Adipose tissue (tissue), 3 donors: ENCODE results near the gene PLXNA4. TPM values are rescaled to one million over a fixed set of nuclear protein-coding genes. Genes with fewer than 3 reads are reported as not detected.

Experiments used
- H3K27ac ChIP-seq: one replicate; pipeline ENCODE4 v1.5.1; 2013; ENCODE audit warnings: low read depth, low read length
- WGBS, 3 donors: extraction: QIAGEN DNeasy Blood & Tissue Kit; methylation state at CpG; one replicate each; pipeline ENCODE4 v1.1.7; 2013; 5-methylcytosine and 5-hydroxymethylcytosine counted together
- polyA plus RNA-seq, 3 donors: library from polyadenylated mRNA; stranded (reverse); fragments of 200-250 nt; gene quantifications; one replicate each; pipeline ENCODE4 v1.2.3, GENCODE V29; 2013
- donor health status: healthy with polysubstance abuse.
- donor health status: Bipolar disorder and iron deficiency.
- donor health status: healthy.

The PLXNA4 gene
- polyA plus RNA-seq, 3 donors: 1.6 to 38.3 (median 11.6) TPM

- no peak overlapping the region for H3K27ac ChIP-seq
- WGBS, 3 donors: 66 to 71% (median 69%) methylated on average over 18 of the region's 18 CpGs
These were observed 141.0 kb downstream of the PLXNA4 start for GRCh38 chr7:132435016-132435990.

- WGBS, 3 donors: 86 to 94% (median 93%) methylated on average over 7 of the region's 7 CpGs
- H3K27ac ChIP-seq: no peak overlapping the region
These were observed 142.2 kb downstream of the PLXNA4 start for GRCh38 chr7:132434041-132434440.

DNA sequence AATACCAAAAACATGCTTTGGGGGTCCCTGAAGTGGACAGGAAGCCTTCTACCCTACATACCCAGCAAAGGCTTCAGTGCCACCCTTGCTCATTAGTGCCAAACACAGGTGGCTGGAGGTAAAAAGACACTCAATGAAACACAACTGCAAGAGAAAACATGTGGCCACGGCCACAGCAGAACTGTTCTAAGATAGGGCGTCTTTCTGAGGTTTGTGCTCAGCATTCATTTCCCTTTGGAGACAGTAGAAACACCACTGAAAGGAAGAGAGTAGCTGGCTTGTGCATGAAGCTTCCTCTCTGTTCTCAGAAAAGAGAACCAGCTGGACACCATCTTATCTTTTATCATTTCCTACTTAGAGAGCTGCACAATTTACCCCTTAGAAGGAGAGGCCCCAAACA is 143.0 kb downstream of the PLXNA4 start:
- WGBS, 3 donors: 41 to 66% (median 45%) methylated on average over 2 of the region's 2 CpGs
- no peak overlapping the region for H3K27ac ChIP-seq

DNA sequence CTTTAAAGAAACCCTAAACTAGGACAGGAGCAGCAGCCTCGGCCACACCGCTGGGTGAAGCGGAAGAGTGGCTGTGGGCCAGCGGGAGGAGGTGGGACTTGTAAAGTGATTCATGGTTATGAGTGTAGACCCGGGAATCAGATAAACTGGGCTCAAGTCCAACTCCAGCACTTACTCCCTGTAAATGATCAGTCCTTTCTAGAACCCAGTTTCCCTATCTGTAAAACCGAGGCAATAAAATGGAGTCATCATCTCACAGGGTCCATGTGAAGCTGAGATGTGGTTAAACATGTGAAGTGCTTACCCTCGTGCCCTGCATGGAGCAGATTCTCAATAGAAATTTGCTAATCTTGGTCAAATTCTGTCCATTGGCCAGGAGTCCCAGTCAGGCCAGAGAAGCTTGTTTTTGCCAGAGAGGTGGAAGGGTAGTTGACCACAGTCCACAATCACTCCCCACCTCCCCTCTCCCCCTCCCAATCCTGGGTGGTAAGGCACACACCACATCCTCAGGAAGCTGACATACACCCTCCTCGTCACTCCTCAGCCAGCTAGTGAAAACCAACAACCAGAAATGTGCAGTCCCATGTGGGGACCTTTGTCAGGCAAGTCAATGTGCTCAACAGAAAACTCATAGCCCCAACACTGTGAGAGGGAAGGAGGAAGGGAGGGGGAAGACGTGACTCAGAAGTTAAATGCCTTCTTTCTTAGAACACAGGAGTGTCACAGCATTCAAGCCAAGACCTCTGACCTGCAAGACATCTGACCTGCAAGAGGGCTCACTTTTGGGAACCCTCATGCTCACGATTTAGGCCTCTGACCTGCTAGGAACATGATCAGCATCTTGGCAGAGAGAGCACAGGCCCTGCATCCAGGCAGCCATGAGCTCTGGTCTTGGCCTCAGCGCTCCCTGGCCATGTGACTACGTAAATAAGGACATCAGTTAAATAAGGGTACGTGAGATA is 145.1 kb downstream of the PLXNA4 start:
- 60 to 68% (median 60%) methylated on average over 13 of the region's 13 CpGs for WGBS, 3 donors
- no peak overlapping the region for H3K27ac ChIP-seq

GRCh38 chr7:132430041-132430855 is 146.0 kb downstream of the PLXNA4 start:
- no peak overlapping the region for H3K27ac ChIP-seq
- 84 to 87% (median 86%) methylated on average over 4 of the region's 4 CpGs for WGBS, 3 donors

DNA sequence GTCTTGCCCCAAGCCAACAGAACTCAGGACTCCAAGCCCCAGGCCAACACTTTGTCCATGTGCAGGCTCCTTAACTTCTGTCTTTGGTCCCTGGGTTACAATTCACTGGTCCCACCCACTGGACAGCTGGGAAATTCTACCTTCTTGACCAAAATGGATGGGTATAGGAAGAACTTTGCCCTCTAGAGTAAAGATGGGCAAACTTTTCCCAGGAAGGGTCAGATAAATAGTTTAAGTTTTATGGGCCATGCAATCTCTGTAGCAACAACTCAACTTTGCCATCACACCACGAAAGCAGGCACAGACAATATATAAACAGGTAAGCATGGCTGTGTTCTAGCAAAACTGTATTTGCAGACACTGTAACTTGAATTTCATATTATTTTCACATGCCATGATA is 147.1 kb downstream of the PLXNA4 start:
- WGBS, 3 donors: 76 to 95% (median 92%) methylated on average over 1 of the region's 1 CpG
- no peak overlapping the region for H3K27ac ChIP-seq

- 51 to 52% (median 52%) methylated on average over 12 of the region's 12 CpGs for WGBS, 3 donors
- H3K27ac ChIP-seq: no peak overlapping the region
These were observed 147.9 kb downstream of the PLXNA4 start for GRCh38 chr7:132428247-132428919.

GRCh38 chr7:132425942-132426341 is 150.3 kb downstream of the PLXNA4 start:
- 78 to 92% (median 89%) methylated on average over 4 of the region's 4 CpGs for WGBS, 3 donors

DNA sequence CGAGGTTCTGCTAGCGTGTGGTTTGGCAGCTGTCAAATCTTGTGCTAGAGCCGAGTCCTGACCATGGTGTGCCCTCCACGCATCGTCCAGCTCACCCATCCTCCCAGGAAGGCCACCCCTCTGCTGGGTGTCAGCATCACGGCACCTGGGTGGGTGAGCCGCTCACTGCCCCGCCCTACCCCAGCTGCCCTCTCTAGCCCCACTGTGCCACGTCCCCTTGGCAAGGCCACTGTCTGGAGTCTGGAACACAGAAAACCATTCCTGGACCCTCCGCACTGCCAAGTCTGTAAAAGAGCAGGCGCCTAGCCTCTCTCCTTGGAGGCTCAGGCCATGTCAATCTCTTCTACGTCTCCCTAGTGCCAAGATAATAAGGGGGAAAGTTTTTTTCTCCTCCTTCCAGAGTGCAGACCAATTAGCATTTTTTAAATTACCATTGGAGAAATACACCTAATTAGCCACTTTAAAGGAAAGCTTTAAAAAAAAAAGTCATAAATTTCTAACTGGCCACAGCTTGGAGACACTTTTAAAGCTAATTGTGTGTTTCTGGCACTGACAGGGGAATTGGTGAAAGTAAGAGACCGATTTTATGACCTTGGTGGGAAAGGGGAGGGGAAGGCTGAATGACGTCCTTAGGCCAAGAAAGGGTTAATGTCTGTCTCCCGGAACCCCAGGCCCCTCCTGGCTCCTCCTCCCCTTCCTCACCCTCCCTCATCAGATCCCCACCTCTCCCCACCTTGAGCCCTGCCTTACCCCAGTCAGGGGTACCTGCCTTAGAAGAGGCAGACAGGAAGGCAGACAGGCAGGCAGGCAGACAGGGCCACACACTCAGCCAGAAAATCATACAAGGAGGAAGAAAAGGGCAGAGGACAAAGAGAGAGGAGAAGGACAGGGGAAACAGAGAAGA is 151.2 kb downstream of the PLXNA4 start:
- no peak overlapping the region for H3K27ac ChIP-seq
- 67 to 80% (median 67%) methylated on average over 15 of the region's 15 CpGs for WGBS, 3 donors

More at GRCh38 chr7:132425942-132426341, 150.3 kb downstream of the PLXNA4 start:
- H3K27ac ChIP-seq: no peak overlapping the region

GRCh38 chr7:132424277-132424676 is 152.0 kb downstream of the PLXNA4 start:
- no peak overlapping the region for H3K27ac ChIP-seq
- 55 to 90% (median 78%) methylated on average over 2 of the region's 2 CpGs for WGBS, 3 donors

DNA sequence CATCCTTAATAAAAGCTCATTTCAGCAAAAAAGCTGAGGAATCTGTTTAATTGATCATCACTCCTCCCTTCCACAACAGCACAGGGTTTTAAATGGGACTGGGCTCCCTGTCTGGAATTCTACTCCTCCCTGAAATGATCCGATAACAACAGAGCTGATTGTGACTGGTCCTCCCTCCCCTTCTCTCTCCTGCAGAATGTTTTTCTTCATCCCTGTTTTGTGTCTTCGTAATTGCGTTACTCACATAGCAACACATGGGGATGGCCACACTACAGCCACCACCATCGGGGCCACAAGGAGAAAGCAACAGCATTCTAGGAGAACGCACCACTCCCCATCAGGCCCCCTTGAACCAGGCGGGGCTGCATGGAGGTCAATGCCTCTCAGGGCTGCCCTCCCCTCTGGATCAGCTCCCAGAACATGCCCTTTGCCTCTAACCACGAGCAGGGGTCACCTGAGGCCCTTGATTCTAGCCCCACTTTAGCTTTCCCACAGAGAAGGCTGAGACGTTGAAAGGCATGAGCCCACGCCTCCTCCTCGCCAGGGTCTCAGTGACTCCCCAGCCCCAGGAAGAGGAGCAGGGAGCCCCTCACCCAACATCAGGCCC is 152.6 kb downstream of the PLXNA4 start:
- H3K27ac ChIP-seq: no peak overlapping the region

GRCh38 chr7:132422502-132423111 is 153.7 kb downstream of the PLXNA4 start:
- no peak overlapping the region for H3K27ac ChIP-seq
- 56 to 67% (median 64%) methylated on average over 12 of the region's 12 CpGs for WGBS, 3 donors

More for the DNA sequence above, 152.6 kb downstream of the PLXNA4 start:
- WGBS, 3 donors: 74 to 78% (median 75%) methylated on average over 10 of the region's 10 CpGs

GRCh38 chr7:132420527-132420926 is 155.7 kb downstream of the PLXNA4 start:
- 60 to 72% (median 68%) methylated on average over 2 of the region's 2 CpGs for WGBS, 3 donors
- H3K27ac ChIP-seq: no peak overlapping the region

DNA sequence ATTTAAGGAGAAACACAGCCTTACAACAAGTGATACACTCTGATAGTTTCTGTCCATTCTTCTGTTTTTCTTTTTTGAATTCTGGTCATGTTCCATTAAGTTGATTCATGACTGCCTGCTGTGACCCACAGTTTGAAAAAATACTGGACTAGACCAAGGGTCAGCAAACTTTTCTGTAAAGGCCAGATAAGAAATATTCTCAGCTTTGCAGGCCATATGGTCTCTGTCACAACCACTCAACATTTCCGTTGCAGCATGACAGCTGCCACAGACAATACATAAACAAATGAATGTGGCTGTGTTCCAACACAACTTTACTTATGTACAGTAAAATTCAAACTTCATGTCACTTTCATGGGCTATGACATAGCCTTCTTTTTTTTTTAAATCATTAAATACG is 156.7 kb downstream of the PLXNA4 start:
- H3K27ac ChIP-seq: no peak overlapping the region
- 44 to 62% (median 53%) methylated on average over 2 of the region's 2 CpGs for WGBS, 3 donors

DNA sequence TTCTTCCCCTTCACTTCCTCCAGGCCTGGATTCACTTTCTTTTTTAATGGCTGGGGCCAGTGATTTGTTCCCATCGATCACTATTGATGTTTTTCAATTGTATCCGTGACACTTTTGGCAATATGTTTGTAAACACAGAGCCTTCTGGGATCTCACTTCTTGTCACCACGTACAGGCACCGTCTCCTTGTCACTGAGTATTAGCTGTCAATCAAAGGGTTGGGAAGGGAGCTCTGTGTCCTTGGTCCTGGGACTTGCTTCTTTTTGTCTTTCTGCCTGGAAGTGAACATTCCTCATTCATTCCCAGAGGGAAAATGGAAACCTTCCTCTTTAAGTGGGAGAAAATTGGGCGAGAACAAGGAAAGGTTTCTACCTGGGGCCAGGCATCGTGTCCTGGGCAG is 157.4 kb downstream of the PLXNA4 start:
- 65 to 81% (median 78%) methylated on average over 6 of the region's 6 CpGs for WGBS, 3 donors
- no peak overlapping the region for H3K27ac ChIP-seq
